ENCODE measurements around the gene LSM2. TPM values are rescaled to one million over a fixed set of nuclear protein-coding genes. Genes with fewer than 3 reads are reported as not detected.
A peak's percentile ranks its signal among the peaks of the same experiment; 100 is the strongest.

LSM2 gene
- total and polyA plus RNA-seq, 9 of the 15 experiments (the other 6 are each of a cell fraction or from before 2014, with no cell fraction given), result 154 to 407 (median 223) TPM

DNA sequence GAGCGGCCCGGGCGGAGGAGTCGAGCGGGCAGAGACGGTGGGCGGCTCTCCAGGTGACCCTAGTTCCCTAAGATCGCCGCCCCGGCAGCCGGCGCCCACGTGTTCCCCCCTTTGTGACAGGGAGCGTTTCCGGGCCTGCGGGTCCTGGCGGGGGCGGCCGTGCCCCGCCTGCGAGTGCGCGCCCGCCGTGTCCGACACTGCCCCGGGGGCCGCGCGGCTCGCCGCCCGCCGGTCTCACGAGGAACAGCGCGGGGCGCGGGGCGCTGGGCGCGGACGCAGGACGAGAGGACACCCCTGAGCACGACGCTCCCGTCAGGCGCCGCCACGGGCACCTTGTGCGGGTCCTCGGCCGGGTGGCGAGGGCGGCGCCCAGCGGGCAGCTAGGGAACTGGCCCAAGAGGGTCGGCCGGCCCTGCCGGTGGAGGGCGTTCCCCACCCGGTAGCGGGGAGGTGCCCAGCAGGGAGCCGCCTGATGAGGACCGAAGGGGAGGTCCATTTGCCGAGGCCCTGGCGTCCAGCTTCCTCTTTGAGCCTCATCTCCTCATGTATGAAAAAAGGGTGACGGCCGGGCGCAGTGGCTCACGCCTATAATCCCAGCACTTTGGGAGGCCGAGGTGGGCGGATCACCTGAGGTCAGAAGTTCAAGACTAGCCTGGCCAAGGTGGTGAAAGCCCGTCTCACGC is 11.0 kb downstream of the LSM2 start, which contains the start of gene VARS1 (continued):
- TF ChIP-seq, protein P1, sequence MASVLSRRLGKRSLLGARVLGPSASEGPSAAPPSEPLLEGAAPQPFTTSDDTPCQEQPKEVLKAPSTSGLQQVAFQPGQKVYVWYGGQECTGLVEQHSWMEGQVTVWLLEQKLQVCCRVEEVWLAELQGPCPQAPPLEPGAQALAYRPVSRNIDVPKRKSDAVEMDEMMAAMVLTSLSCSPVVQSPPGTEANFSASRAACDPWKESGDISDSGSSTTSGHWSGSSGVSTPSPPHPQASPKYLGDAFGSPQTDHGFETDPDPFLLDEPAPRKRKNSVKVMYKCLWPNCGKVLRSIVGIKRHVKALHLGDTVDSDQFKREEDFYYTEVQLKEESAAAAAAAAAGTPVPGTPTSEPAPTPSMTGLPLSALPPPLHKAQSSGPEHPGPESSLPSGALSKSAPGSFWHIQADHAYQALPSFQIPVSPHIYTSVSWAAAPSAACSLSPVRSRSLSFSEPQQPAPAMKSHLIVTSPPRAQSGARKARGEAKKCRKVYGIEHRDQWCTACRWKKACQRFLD (CRISPR knock-in tag; IDR thresholded peaks at IDR 0.05), result peak; percentile 99
- TF ChIP-seq, protein P2, sequence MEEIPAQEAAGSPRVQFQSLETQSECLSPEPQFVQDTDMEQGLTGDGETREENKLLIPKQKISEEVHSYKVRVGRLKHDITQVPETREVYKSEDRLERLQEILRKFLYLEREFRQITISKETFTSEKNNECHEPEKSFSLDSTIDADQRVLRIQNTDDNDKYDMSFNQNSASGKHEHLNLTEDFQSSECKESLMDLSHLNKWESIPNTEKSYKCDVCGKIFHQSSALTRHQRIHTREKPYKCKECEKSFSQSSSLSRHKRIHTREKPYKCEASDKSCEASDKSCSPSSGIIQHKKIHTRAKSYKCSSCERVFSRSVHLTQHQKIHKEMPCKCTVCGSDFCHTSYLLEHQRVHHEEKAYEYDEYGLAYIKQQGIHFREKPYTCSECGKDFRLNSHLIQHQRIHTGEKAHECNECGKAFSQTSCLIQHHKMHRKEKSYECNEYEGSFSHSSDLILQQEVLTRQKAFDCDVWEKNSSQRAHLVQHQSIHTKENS (CRISPR knock-in tag; IDR thresholded peaks at IDR 0.05), result no peak
- TF ChIP-seq, protein P3, sequence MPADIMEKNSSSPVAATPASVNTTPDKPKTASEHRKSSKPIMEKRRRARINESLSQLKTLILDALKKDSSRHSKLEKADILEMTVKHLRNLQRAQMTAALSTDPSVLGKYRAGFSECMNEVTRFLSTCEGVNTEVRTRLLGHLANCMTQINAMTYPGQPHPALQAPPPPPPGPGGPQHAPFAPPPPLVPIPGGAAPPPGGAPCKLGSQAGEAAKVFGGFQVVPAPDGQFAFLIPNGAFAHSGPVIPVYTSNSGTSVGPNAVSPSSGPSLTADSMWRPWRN (IDR thresholded peaks at IDR 0.05; ENCODE audit: low read depth), result peak; percentile 54; the same call in 1 of the 2 replicates
- peak; percentile 65 for TF ChIP-seq ETV1 (tag; conservative IDR thresholded peaks at IDR 0.05; ENCODE audit: low read depth)
- 0 out of 4 replicates have a peak, but pooled peaks of 1 of the 2 experiments have one; percentile 59 for TF ChIP-seq TEAD1 (CRISPR knock-in tag; IDR thresholded peaks at IDR 0.05)
- TF ChIP-seq NFXL1 (CRISPR knock-in tag; IDR thresholded peaks at IDR 0.05), result no peak
- TF ChIP-seq, protein P4, sequence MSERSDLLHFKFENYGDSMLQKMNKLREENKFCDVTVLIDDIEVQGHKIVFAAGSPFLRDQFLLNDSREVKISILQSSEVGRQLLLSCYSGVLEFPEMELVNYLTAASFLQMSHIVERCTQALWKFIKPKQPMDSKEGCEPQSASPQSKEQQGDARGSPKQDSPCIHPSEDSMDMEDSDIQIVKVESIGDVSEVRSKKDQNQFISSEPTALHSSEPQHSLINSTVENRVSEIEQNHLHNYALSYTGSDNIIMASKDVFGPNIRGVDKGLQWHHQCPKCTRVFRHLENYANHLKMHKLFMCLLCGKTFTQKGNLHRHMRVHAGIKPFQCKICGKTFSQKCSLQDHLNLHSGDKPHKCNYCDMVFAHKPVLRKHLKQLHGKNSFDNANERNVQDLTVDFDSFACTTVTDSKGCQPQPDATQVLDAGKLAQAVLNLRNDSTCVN (CRISPR knock-in tag; IDR thresholded peaks at IDR 0.05), result no peak; the same call in 1 of the 2 replicates
- TF ChIP-seq, protein P5, sequence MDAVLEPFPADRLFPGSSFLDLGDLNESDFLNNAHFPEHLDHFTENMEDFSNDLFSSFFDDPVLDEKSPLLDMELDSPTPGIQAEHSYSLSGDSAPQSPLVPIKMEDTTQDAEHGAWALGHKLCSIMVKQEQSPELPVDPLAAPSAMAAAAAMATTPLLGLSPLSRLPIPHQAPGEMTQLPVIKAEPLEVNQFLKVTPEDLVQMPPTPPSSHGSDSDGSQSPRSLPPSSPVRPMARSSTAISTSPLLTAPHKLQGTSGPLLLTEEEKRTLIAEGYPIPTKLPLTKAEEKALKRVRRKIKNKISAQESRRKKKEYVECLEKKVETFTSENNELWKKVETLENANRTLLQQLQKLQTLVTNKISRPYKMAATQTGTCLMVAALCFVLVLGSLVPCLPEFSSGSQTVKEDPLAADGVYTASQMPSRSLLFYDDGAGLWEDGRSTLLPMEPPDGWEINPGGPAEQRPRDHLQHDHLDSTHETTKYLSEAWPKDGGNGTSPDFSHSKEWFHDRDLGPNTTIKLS (IDR thresholded peaks at IDR 0.05; ENCODE audit: borderline replicate concordance, low read depth), result peak; percentile 94
- TF ChIP-seq HNRNPUL1 (IDR thresholded peaks at IDR 0.05; ENCODE audit: low read length), result no peak
- TF ChIP-seq MYC (IDR thresholded peaks at IDR 0.05; ENCODE audit: low read depth, low read length), result peak; percentile 99
- no peak for TF ChIP-seq MYC (CRISPR knock-in tag; IDR thresholded peaks at IDR 0.05; ENCODE audit: borderline replicate concordance, low read depth)
- TF ChIP-seq, protein P6, sequence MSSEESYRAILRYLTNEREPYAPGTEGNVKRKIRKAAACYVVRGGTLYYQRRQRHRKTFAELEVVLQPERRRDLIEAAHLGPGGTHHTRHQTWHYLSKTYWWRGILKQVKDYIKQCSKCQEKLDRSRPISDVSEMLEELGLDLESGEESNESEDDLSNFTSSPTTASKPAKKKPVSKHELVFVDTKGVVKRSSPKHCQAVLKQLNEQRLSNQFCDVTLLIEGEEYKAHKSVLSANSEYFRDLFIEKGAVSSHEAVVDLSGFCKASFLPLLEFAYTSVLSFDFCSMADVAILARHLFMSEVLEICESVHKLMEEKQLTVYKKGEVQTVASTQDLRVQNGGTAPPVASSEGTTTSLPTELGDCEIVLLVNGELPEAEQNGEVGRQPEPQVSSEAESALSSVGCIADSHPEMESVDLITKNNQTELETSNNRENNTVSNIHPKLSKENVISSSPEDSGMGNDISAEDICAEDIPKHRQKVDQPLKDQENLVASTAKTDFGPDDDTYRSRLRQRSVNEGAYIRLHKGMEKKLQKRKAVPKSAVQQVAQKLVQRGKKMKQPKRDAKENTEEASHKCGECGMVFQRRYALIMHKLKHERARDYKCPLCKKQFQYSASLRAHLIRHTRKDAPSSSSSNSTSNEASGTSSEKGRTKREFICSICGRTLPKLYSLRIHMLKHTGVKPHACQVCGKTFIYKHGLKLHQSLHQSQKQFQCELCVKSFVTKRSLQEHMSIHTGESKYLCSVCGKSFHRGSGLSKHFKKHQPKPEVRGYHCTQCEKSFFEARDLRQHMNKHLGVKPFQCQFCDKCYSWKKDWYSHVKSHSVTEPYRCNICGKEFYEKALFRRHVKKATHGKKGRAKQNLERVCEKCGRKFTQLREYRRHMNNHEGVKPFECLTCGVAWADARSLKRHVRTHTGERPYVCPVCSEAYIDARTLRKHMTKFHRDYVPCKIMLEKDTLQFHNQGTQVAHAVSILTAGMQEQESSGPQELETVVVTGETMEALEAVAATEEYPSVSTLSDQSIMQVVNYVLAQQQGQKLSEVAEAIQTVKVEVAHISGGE (CRISPR knock-in tag; IDR thresholded peaks at IDR 0.05), result peak in 2 of 3 experiments; percentile 56 to 88; a peak in 3 of 6 replicates
- TF ChIP-seq ZNF146 (CRISPR knock-in tag; IDR thresholded peaks at IDR 0.05; ENCODE audit: unreplicated experiment), result no peak
- TF ChIP-seq, protein P7, sequence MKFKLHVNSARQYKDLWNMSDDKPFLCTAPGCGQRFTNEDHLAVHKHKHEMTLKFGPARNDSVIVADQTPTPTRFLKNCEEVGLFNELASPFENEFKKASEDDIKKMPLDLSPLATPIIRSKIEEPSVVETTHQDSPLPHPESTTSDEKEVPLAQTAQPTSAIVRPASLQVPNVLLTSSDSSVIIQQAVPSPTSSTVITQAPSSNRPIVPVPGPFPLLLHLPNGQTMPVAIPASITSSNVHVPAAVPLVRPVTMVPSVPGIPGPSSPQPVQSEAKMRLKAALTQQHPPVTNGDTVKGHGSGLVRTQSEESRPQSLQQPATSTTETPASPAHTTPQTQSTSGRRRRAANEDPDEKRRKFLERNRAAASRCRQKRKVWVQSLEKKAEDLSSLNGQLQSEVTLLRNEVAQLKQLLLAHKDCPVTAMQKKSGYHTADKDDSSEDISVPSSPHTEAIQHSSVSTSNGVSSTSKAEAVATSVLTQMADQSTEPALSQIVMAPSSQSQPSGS (CRISPR knock-in tag; IDR thresholded peaks at IDR 0.05), result peak; percentile 76; the same call in 1 of the 2 replicates
